ENCODE results near the gene VGLL4. TPM values are rescaled to one million over a fixed set of nuclear protein-coding genes. Genes with fewer than 3 reads are reported as not detected.
A peak's percentile ranks its signal among the peaks of the same experiment; 100 is the strongest.

VGLL4 gene
- total RNA-seq, 1 experiment from 2014 or later, result 42.1 TPM

DNA sequence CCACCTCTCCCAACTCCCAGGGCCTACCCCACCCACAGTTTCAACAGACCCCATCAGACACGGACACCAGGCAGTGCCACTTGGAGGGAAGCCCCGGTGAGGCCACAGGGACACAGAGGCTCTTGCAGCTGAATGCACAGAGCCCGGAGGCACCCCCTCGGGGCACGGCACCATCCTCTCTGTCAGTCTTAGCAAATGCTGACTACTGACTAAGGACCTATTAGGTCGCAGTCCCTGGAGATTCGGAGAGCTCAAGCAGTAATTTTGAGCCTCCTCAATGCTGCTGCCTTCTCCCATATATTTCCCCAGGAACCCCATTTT is 79.9 kb downstream of the VGLL4 start:
- Mint-ChIP-seq H3K36me3 (ENCODE audit: insufficient read depth in 1 of 3, low read depth in 3 of 3) (peaks cover 7 to 37% (median 20%) of the 10 kb centered on the region in 3 experiments; a peak in 6 of 7 replicates), H3K27ac (peak overlapping the region in 2 of 3 experiments; percentile 49 to 79; a peak in 3 of 7 replicates), H3K27me3 (ENCODE audit: low read depth) (peaks cover 1% of the 10 kb centered on the region; the same call in 1 of the 2 replicates), H3K4me3 (no peak overlapping the region), H3K9me3 (no peaks in the 10 kb centered on the region), H3K4me1 (peaks cover 5 to 9% of the 10 kb centered on the region in 2 experiments; a peak in 1 of 4 replicates)
- no peak overlapping the region for H2BK15ac ChIP-seq (ENCODE audit: low read depth, low read length)
- no peaks in the 10 kb centered on the region for H3K27me3 ChIP-seq (ENCODE audit: insufficient read depth, low read length)
- H2AK5ac ChIP-seq (ENCODE audit: insufficient read length, low read length), result no peak overlapping the region
- no peak overlapping the region for H2BK12ac ChIP-seq (ENCODE audit: insufficient read length, low read depth, low read length)
- no peaks in the 10 kb centered on the region for H3K9me3 ChIP-seq (ENCODE audit: control insufficient read depth, low read depth, low read length)
- H4K20me1 ChIP-seq (ENCODE audit: control insufficient read depth, insufficient read depth, insufficient read length), result peaks cover 2% of the 10 kb centered on the region
- no peak overlapping the region for H2AFZ ChIP-seq (ENCODE audit: low read length)
- H3K9ac ChIP-seq (ENCODE audit: extremely low read depth, insufficient read length, low read length), result no peak overlapping the region
- no peaks in the 10 kb centered on the region; the same call in 1 of the 2 replicates for H3K79me2 ChIP-seq (ENCODE audit: insufficient read depth, low read length)
- no peak overlapping the region for H3K18ac ChIP-seq (ENCODE audit: insufficient read length, low read depth, low read length)
- no peak overlapping the region for H2BK20ac ChIP-seq (ENCODE audit: low read depth, low read length, poor library complexity, severe bottlenecking)
- no CpG with 5 or more reads among the region's 7 CpGs for WGBS (ENCODE audit: extremely low coverage, insufficient read length, low lambda C conversion rate)
- TF ChIP-seq, protein P1, sequence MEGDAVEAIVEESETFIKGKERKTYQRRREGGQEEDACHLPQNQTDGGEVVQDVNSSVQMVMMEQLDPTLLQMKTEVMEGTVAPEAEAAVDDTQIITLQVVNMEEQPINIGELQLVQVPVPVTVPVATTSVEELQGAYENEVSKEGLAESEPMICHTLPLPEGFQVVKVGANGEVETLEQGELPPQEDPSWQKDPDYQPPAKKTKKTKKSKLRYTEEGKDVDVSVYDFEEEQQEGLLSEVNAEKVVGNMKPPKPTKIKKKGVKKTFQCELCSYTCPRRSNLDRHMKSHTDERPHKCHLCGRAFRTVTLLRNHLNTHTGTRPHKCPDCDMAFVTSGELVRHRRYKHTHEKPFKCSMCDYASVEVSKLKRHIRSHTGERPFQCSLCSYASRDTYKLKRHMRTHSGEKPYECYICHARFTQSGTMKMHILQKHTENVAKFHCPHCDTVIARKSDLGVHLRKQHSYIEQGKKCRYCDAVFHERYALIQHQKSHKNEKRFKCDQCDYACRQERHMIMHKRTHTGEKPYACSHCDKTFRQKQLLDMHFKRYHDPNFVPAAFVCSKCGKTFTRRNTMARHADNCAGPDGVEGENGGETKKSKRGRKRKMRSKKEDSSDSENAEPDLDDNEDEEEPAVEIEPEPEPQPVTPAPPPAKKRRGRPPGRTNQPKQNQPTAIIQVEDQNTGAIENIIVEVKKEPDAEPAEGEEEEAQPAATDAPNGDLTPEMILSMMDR (conservative IDR thresholded peaks at IDR 0.05), result no peak
- no peak overlapping the region for H4K5ac ChIP-seq (ENCODE audit: insufficient read length, low read depth, low read length)
- no peaks in the 10 kb centered on the region for H3K4me1 ChIP-seq (ENCODE audit: insufficient read depth, low read length)
- H3K56ac ChIP-seq (ENCODE audit: insufficient read length, low read depth, low read length), result no peak overlapping the region
- no peak overlapping the region for H2BK120ac ChIP-seq (ENCODE audit: low read depth, low read length, poor library complexity, severe bottlenecking)
- peaks cover 3% of the 10 kb centered on the region for H3K79me1 ChIP-seq (ENCODE audit: insufficient read depth, low read depth, low read length, poor library complexity, severe bottlenecking)
- DNase-seq, result no peak
- H2BK5ac ChIP-seq (ENCODE audit: insufficient read length, low read length), result no peak overlapping the region
- no peak overlapping the region for H4K91ac ChIP-seq (ENCODE audit: insufficient read length, low read depth, low read length)
- H3K14ac ChIP-seq (ENCODE audit: insufficient read depth, low read length), result no peak overlapping the region
- no peak overlapping the region for H3K27ac ChIP-seq (ENCODE audit: insufficient read length, low read depth, low read length)
- H3K23ac ChIP-seq (ENCODE audit: insufficient read length, low read depth, low read length), result no peak overlapping the region
- H3K4me2 ChIP-seq (ENCODE audit: insufficient read depth, insufficient read length, low read length), result no peak overlapping the region
- no peak overlapping the region for H4K8ac ChIP-seq (replicated peaks; ENCODE audit: insufficient read length, low read depth, low read length)
- no peaks in the 10 kb centered on the region for H3K23me2 ChIP-seq (ENCODE audit: insufficient read length, low read depth, low read length, poor library complexity, severe bottlenecking)
- H3K4ac ChIP-seq (ENCODE audit: low read depth, low read length), result no peak overlapping the region
- no peak overlapping the region for H3T11ph ChIP-seq (ENCODE audit: low read length)

All from H9 (cell line).